Measurements from ENCODE around the gene RAD51B.
"Not testable (repeated sequence)": the region's sequence is repeated elsewhere in the genome, so short reads cannot be mapped to it uniquely, and the experiment has no call there.

The RAD51B gene

GRCh38 chr14:68752271-68753006 lies 932.9 kb downstream of the RAD51B start:
- DNase-seq, result no peak

DNA sequence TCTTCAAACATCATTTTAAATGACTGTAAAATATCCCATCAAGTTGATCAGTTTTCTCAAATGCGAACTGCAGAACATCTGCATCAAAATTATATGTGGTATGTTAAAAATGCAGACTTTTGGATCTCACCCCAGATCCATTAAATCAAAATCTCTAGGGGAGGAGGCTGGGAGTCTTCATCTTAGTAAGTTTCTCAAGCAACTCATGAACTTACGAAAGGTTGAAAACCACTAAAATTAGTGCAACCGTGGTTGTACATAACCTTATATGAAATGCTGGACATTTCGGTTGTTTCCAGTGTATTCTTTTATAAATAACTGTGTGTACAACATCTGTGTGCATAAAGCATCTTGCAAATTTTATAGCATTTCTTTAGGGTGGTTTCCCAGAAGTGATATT lies 934.1 kb downstream of the RAD51B start:
- no peak for DNase-seq

DNA sequence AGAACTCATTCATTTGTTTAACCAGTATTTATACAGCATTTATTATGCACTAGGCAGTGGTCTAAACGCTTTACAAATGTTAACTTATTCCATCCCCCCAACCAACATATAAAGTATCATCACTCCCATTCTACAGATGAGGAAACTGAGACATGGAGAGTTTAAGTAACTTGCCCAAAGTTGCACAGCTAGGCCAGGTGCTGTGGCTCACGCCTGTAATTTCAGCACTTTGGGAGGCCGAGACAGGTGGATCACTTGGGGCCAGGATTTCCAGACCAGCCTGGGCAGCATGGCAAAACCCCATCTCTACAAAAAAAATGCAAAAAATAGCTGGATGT lies 935.4 kb downstream of the RAD51B start:
- no peak for DNase-seq

DNA sequence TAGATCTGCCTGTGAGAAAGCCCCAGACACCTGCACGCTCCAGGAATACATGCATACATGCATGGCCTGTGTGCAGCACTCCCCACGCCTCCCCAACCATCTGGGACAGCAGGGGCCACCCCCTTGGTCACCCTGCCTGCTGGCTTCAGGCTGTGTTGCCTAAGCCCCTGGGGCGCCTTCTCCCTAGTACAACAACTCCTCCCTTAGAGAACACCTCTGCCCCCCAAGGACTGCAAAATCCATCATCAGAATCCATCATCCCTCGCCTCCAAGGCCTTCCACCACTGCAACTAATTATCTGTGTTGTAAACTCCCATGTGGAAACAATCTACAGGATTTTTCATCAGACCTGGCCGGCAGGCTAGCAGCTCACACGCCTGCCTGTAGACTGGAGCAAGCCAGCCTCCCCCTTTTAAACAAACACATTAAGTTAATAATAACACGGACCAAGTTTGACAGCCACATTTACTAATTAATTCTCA lies 936.5 kb downstream of the RAD51B start:
- no peak for DNase-seq

DNA sequence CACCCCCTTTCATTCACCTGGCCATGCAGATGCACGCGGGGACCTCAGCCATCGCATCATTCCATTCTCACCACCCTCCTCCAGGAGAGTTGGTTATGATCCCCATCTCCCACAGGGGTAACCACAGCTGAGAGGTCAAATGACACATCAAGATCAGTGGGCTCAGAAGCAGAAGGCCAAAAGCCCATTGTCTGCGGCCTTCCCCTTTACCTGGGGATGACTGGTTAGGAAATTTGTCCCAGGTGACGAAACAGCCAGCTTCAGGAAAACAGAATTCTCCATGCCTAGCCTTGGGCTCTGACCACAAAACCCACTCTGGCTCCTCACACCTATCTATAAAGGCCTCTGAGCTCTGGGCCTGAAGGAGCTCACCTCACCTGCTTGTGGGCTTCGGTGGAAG lies 937.2 kb downstream of the RAD51B start:
- no peak for DNase-seq

DNA sequence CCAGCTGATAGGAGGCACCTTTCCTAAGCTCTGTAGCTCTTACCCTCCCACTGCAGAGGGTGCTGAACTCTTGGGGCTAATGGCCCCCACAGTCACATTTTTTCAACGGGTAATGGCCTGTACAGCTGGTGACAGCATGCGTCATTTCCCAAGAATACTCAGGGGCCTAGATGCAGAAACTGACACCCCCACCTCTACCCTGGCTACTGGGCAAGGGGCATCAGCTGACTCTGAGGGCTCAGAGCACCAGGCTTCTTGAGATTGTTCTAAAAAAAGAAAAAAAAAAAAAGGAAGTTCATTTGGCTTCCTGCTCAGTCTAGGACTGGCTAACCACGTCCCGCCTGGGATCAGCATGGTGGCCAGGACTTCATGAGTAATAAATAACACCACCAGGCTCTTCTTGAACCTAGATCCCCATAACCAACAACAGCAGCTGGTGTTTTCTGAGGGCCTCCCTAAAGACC lies 938.1 kb downstream of the RAD51B start:
- no peak for DNase-seq

GRCh38 chr14:68758301-68758700 lies 938.7 kb downstream of the RAD51B start:
- DNase-seq, result no peak

GRCh38 chr14:68759017-68759560 lies 939.5 kb downstream of the RAD51B start:
- DNase-seq, result no peak

DNA sequence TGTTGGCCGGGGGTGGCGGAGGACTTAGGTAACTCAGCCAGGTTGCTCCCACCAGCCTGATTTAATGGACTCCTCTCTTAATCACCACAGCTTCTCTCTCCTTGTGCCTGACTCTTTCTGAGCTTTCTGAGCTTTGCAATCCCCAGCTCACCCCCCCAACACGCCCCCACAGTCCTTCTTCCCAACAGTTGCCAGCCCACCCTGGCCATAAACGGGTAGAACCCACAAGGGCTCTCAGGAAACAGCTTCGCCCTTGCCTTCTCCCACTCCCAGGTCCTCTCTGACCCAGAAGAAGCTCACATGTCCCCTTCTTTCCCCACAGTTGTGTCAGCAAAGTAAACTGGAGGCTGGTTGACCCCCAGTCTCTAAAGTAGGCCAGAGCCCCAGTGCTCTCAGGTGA lies 940.4 kb downstream of the RAD51B start:
- no peak for DNase-seq

GRCh38 chr14:68760761-68761160 lies 941.2 kb downstream of the RAD51B start:
- no peak for DNase-seq

- no peak for DNase-seq
These were observed 941.8 kb downstream of the RAD51B start for GRCh38 chr14:68761391-68761790.

DNA sequence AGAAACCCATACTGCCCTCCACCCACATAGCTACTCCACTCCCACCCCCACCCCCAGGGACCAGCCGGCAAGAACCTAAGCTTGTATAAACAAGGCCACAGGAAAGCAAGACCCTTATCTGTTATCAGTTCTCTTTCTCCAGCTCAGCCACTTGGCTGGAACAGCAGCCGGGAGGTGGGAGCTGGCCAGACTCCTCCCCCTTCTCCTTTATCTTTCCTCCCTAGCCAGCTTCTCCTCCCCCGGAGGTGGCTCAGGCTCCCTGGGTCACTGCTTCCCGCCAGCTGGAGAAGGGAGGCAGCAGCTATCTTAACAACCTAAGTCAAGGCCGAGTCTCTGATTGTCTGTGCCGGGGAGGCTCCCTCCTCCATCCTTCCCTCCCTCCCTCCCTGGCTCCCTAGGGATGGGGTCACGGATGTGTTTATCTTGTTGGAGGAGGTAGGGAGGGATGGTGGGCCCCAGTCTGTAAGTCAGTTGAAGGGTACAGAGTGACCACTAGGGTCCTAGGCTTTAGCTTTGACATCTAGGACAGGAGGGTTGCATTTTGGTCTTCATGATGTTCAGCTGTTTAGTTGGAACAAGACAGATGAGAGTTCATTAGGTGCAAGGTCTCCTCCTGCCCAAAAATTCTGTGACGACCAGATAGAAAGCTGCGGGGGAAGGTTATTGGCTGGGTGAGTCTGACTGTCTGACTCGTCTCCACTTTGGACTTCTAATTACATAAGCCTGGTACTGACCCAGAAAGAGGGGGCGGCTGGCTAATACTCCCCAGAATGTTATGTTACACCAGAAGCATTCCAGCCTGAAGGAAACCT lies 943.6 kb downstream of the RAD51B start:
- no peak for DNase-seq

- DNase-seq, result not testable (repeated sequence)
These were observed 944.3 kb downstream of the RAD51B start for GRCh38 chr14:68763843-68764242.

DNA sequence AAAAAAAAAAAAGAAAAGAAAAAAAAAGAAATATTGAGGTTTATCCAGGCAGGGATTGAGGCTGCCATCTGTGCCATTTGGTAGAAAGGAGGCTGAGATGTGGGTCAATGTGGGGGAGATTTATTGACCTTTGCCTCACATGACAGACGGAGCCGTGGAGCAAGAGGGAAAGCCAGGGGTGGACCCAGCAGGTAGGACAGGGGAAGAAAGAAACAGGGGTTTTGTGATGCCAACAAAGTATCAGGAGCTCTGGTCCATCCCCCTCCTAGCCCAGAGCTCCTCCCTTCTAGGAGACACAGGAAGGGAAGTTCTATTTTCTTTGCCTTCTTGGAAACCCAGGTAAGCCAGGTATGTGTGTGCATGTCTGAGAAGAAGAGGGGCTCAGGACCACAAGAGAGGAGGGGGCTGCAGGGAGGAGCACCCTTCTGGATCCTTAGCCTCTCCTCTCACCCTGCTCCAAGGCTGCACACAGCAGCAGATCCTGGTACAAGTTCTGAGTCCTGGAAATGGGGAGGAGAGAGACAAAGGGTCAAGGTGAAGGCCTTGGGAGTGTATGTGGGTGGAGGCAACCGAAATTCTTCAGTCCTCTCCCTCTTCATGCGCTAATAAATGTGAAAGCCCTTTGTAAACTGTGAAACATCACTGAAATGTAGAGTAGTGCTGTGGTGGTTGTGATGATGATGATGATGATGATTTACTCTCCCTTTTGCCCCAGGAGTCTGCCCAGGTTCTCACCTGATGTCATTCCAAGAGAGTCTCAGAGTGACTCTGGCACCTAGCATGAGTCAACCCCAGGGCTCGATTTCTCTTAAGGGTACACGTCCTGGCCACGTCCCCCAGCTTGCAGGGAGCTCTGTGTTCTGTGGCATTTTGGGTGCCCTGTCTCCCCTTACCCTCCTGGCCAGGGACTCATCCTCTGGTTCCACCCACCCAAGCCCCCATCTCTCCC lies 947.0 kb downstream of the RAD51B start:
- no peak for DNase-seq

GRCh38 chr14:68767248-68767645 lies 947.7 kb downstream of the RAD51B start:
- no peak for DNase-seq

- no peak for DNase-seq
These were observed 948.7 kb downstream of the RAD51B start for GRCh38 chr14:68768316-68768715.

DNA sequence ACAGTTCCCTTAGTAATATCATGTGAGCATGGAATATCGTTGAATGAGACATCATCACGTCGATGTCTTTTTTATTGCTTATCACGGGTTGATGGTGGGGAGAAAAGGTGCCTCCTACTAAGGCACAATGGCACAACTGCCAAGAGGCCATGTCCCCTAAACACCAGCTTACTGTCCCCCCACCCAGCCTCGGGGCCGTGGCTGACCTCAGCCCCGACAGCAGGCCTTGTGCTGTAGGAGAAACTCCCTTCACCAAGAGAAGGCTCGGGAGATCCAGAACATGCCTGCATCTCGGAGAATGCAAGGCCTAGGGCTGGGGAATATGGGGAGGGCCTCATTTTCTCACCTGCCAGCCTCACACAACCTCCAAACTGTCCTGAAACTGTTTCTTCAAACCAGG lies 950.5 kb downstream of the RAD51B start:
- no peak for DNase-seq

DNA sequence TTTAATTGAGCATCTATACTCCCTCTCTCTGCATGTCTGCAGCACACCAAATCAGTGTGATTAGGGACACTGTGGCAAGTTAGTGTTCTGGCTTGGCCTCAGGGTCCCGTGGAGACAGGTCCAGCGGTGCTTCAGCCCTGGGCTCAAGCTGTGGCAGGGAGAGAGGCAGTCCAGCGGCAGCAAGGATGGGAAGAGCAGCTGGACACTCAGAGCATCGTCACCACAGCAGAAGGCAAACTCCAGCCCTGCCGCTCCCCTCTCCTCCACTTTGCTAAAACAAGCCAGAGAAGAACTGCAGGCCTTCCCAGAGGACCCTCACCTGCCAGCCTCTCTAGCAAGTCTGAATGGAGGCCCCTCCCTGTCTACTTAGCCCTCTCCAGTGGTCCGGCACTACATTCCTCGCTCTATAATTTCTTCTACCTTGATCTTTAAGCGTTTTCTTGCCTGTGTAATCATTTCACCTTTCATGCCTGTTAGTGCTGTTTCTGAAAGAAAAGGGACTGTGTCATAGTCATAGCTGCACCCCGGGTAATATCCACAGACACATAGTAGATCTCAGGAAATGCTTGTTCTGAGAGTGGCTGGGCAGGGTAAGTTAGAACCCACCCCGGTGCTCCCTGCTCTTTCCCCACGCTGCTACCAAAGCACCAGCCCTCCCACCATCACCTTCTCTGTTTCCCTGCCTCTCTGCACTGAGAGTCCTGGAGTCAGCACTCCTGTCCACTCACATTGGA lies 951.1 kb downstream of the RAD51B start:
- DNase-seq, result no peak

GRCh38 chr14:68771631-68772030 lies 952.1 kb downstream of the RAD51B start:
- DNase-seq, result no peak

- DNase-seq, result no peak
These were observed 953.3 kb downstream of the RAD51B start for GRCh38 chr14:68772761-68773381.

- no peak for DNase-seq
These were observed 955.4 kb downstream of the RAD51B start for GRCh38 chr14:68774771-68775613.
